T-helper 2 cell treated with Interferon-gamma antibody and Interleukin-4, amounts not matched to agents 5 μg/mL and 100 μg/mL, for 36 hours (primary cell): ENCODE results near the gene KISS1.

Experiments used
- DNase-seq: peaks from one replicate; pipeline ENCODE4 v3.0.0; 2021; ENCODE audit warnings: low spot score
- H3K27ac Mint-ChIP-seq: one replicate; pipeline ENCODE4 v1.8.0; 2021; ENCODE audit warnings: mild to moderate bottlenecking, mixed read lengths
- H3K27me3 Mint-ChIP-seq: one replicate; pipeline ENCODE4 v1.8.0; 2021; ENCODE audit warnings: low read depth, mixed read lengths
- H3K36me3 Mint-ChIP-seq: one replicate; pipeline ENCODE4 v1.8.0; 2021; ENCODE audit warnings: low read depth, mixed read lengths
- H3K4me1 Mint-ChIP-seq: one replicate; pipeline ENCODE4 v1.8.0; 2021; ENCODE audit warnings: low read depth, mixed read lengths
- H3K4me3 Mint-ChIP-seq: one replicate; pipeline ENCODE4 v1.8.0; 2022; ENCODE audit warnings: mild to moderate bottlenecking, moderate library complexity, mixed read lengths
- H3K9me3 Mint-ChIP-seq: one replicate; pipeline ENCODE4 v1.8.0; 2021; ENCODE audit warnings: mixed read lengths

Gene KISS1

DNA sequence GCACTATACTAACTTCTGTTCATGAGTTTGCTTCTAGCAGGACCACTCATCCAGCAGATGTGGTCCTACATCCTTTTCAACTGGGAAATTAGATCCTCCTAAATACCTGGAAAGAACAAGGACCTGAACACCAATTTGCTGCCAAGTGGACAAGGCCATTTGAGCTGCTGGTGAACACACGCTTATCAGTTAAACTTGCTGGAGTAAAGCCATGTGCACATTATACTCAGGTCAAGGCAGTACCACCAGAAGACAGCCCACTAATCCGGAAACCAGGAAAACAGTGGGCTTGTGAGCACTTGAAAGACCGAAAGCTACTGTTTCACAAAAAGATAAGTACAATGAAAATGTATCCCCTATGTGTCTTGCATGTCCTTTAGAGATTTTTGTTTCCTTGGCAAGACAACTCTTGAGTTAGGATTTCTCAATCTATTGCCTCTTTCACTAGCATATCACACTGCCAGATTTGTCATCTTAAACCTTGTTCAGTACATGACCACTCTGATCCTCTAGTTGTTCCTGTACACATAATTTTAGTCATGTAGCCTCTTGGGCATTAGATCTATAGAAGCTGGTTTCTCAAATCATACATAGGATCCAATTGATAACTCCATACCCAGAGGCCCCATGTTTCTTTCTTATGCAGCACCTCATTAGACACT, 25.7 kb downstream of the KISS1 start:
- Mint-ChIP-seq H3K27me3 (no peaks in the 10 kb centered on the region), H3K4me3 (no peak overlapping the region), H3K4me1 (no peaks in the 10 kb centered on the region), H3K27ac (no peak overlapping the region), H3K9me3 (peaks cover 50% of the 10 kb centered on the region), H3K36me3 (no peaks in the 10 kb centered on the region)
- DNase-seq = no peak

DNA sequence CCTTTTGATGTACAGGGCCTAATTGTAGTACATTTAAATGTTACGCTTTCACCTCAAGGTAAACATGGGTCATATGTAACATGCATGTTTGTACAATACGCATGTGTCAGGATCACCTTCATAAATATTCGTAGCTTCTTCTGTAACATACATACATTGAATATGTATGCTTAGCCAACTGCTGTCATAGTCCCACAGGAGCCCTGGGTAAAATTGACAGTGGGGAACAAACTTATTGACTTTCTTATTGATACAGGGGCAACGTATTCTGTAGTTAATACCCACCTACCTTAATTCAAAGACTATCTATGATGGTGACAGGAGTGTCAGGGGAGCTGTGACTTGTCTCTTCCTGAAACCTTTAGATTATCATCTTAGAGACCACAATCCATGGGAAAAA, 26.4 kb downstream of the KISS1 start:
- H3K4me3 Mint-ChIP-seq = no peak overlapping the region
- H3K27ac Mint-ChIP-seq = no peak overlapping the region
- H3K27me3 Mint-ChIP-seq = no peaks in the 10 kb centered on the region
- H3K4me1 Mint-ChIP-seq = no peaks in the 10 kb centered on the region
- DNase-seq = no peak
- H3K9me3 Mint-ChIP-seq = peaks cover 50% of the 10 kb centered on the region
- H3K36me3 Mint-ChIP-seq = no peaks in the 10 kb centered on the region

DNA sequence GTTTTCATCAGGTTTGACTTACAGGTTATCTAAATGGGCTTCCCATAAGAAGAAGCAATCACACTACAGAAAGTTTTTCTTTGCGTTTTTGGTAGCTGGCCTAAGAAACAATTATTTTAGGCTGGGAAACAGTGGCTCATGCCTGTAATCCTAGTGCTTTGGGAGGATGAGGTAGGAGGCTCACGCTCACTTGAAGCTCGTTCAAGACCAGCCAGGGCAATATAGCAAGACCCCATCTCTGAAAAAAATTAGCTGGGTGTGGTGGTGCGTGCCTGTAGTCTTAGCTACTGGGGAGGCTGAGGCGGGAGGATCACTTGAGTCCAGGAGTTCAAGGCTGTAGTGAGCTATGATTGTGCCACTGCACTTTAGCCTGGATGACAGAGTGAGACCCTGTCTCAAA, 28.6 kb downstream of the KISS1 start:
- H3K4me3 Mint-ChIP-seq = no peak overlapping the region
- H3K27ac Mint-ChIP-seq = no peak overlapping the region
- no peaks in the 10 kb centered on the region for H3K4me1 Mint-ChIP-seq
- H3K27me3 Mint-ChIP-seq = no peaks in the 10 kb centered on the region
- no peaks in the 10 kb centered on the region for H3K36me3 Mint-ChIP-seq
- no peak for DNase-seq
- peaks cover 46% of the 10 kb centered on the region for H3K9me3 Mint-ChIP-seq

DNA sequence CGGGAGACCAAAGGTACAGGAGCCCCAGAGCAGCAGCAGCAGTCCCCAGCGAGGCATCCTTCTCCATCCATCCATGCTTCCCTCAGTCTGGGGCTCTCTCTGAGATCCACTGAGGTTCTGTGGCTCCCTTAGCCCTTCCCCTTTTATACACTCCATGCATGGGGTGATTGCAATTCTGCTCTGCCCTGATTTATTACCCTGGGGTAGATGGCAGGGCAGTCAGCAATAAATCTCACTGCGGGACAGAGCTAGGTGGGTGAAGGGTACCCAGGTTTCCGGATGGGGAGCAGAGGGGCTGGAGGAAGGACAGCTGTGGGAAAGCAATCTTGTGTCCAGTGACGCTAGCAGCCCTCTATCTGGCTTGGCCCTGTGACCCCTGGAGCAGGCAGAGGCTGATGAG, 30.1 kb downstream of the KISS1 start, which contains the start of gene REN:
TSS of gene REN (minus strand) at position 119 of the 400 bp plus-strand sequence. CDS start at position 75, 44 bp downstream.
- H3K9me3 Mint-ChIP-seq = peaks cover 34% of the 10 kb centered on the region
- H3K27ac Mint-ChIP-seq = no peak within 1 kb of the TSS
- H3K27me3 Mint-ChIP-seq = peaks cover 2% of the 10 kb centered on the region
- no peak for DNase-seq
- no peaks in the 10 kb centered on the region for H3K36me3 Mint-ChIP-seq
- H3K4me3 Mint-ChIP-seq = no peak within 1 kb of the TSS
- no peaks in the 10 kb centered on the region for H3K4me1 Mint-ChIP-seq

DNA sequence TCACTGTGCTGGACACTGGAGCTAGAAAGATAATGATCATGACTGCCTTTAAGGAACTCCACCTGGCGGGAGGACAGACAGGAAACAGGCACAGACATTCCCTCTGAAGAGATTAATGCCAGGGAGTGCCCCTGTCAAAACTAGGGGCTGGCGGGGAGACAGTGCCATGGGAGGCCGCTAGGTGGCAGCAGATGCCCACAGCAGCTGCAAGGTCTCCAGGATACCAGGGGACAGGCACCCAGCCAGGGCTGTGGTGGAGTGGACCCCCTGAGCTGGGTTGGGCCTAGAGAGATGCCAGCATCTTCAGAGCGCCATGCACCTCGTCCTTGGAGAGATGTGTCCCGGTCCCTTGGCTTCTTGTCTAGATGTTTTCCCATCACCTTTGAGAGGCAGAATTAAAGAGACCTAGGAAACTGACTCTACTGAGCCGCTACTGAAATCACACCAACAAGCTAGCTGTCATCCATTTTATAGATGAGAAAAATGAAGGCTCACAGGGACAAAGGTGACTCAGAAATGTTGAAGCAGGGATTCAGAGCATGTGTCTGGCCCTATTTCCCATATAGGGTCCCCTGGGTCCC, 33.7 kb downstream of the KISS1 start:
- peak; percentile 64 for DNase-seq
- Mint-ChIP-seq H3K4me3 (no peak overlapping the region), H3K4me1 (no peaks in the 10 kb centered on the region), H3K27me3 (peaks cover 2% of the 10 kb centered on the region), H3K27ac (no peak overlapping the region), H3K36me3 (no peaks in the 10 kb centered on the region), H3K9me3 (peaks cover 6% of the 10 kb centered on the region)

DNA sequence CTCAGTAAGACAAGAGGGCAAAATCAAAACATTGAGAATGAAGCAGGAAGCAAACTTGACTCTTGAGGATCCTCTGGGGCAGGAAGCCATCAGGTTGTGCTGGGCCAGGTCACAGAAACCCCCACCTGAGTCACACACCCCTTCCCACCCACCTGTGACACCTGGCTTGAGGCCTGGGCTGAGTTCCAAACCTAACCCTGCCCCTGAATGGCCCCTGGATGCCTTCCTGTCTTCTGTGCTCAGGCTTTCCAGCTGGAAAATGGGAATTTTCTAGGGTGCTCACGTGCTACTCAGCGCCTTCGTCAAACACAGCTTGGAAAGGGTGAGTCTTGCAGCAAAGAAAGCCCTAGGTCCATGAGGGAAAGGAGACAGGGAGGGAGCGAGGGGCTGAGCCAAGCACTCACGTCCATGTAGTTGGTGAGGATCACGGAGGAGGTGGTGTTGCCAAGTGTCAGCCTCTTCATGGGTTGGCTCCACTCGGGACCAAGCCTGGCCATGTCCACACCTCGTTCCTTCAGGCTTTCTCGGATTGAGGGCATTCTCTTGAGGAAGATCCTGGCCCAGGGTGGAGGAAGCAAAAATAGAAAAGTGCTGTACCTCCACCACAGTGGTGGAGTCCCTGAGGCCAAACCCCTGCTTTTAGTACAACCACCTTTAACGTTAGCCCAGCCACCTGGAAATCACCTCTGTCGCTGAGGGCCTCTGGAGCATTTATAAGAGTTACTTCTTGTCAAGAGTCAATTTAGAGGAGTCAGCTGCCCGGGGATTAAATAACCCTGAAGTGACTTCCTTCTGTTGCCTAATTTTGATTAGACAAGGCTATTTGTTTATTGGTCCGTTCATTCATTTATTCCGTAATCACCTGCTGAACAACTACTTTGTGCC, 34.4 kb downstream of the KISS1 start:
- H3K27me3 Mint-ChIP-seq = peaks cover 2% of the 10 kb centered on the region
- no peaks in the 10 kb centered on the region for H3K36me3 Mint-ChIP-seq
- no peak for DNase-seq
- no peak overlapping the region for H3K4me3 Mint-ChIP-seq
- no peaks in the 10 kb centered on the region for H3K4me1 Mint-ChIP-seq
- H3K9me3 Mint-ChIP-seq = no peaks in the 10 kb centered on the region
- no peak overlapping the region for H3K27ac Mint-ChIP-seq

DNA sequence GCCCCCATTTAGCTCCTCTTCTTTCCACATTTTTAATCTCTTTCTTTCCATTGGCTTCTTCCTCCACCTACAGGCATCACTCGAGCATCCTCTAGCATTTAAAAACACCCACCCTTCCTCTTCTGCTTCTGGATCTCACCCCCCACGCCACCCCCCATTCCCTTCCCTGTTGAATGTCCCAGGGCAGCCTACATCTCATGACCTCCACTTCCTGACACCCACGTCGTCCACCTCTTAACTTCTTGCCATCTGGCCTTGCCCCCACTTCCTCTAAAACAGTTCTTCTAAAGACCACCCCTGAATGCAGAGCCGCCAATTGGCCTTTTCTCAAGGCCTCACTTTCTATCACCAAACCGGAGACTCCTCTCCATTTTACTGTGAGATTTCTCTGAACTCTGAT, 38.3 kb downstream of the KISS1 start:
- no peaks in the 10 kb centered on the region for H3K4me1 Mint-ChIP-seq
- no peaks in the 10 kb centered on the region for H3K9me3 Mint-ChIP-seq
- H3K27ac Mint-ChIP-seq = no peak overlapping the region
- H3K4me3 Mint-ChIP-seq = no peak overlapping the region
- H3K27me3 Mint-ChIP-seq = peaks cover 15% of the 10 kb centered on the region
- no peak for DNase-seq
- no peaks in the 10 kb centered on the region for H3K36me3 Mint-ChIP-seq

DNA sequence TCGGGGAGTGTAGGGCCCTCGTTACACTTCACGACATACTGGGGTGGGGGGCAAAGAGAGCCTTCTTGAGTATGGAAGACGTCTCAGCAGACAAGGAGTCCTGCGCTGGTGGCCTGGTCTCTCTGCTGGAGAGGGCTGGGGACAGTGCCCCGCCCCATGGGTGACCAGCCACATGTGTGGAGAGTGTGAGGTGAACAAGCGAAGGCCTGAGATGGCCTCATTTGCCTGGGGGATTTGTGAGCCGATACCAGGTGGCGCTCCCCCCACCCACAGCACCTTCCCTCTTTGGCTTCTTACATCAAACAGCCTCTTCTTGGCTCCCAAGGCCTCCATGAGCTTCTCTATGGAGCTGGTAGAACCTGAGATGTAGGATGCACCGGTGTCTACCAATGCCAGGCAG, 40.4 kb downstream of the KISS1 start:
- Mint-ChIP-seq H3K4me3 (no peak overlapping the region), H3K27ac (no peak overlapping the region)
- no peak for DNase-seq

DNA sequence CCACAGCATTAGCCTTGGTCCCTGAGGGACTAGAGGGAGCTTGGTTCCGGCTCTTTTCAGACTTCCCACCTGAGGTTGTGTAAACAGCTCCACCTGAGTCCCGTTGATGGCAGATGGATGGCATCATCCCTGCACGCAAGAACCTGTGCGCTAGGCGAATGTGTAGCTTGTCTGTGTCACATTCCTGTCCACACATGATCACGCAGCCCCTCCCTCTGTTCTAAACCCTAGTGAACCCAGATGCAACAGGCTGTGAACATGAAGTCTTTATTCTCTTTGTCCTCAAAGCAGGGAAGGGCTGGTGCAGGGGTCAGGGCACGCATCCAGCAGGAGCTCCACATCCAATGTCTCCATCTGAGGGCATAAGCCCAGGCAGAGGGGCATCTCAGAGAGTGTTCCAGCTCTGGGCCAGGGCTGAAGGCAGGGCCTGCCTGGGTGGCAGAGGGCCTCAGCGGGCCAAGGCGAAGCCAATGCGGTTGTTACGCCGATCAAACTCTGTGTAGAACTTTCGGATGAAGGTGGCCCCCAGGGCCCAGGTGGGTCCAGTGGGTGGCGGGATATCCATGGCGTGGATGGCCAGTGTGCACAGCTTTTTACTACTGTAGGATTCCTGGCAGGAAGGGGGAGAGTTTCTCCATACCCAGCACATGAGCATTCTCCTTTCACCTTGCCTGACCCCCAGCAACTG, 41.6 kb downstream of the KISS1 start:
- no peaks in the 10 kb centered on the region for H3K9me3 Mint-ChIP-seq
- no peak overlapping the region for H3K27ac Mint-ChIP-seq
- H3K27me3 Mint-ChIP-seq = peaks cover 32% of the 10 kb centered on the region
- no peak for DNase-seq
- no peak overlapping the region for H3K4me3 Mint-ChIP-seq
- H3K36me3 Mint-ChIP-seq = no peaks in the 10 kb centered on the region
- no peaks in the 10 kb centered on the region for H3K4me1 Mint-ChIP-seq

More for the DNA sequence above, 40.4 kb downstream of the KISS1 start:
- no peaks in the 10 kb centered on the region for H3K4me1 Mint-ChIP-seq
- H3K36me3 Mint-ChIP-seq = no peaks in the 10 kb centered on the region
- no peaks in the 10 kb centered on the region for H3K9me3 Mint-ChIP-seq
- H3K27me3 Mint-ChIP-seq = peaks cover 22% of the 10 kb centered on the region

DNA sequence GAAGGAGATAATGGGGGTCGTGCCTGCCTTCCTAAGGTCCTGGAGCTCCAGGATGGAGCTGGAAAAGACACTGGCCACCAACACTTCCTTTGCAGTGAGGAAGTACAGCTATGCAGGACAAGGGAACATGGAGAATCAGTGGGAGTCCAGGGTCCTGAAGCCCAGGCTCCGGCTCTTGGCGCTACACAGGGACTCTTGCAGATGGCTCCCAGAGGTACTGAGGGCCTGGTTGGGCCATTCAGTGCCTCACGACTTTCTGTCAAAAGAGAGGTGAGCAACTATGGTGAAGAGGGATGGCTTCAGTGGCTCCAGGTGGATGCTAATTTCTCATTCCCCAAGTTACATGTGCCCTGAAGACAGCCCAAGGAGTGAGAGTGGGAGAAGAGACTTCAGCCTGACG, 42.6 kb downstream of the KISS1 start:
- peaks cover 36% of the 10 kb centered on the region for H3K27me3 Mint-ChIP-seq
- H3K4me1 Mint-ChIP-seq = no peaks in the 10 kb centered on the region
- no peaks in the 10 kb centered on the region for H3K9me3 Mint-ChIP-seq
- H3K4me3 Mint-ChIP-seq = no peak overlapping the region
- no peak overlapping the region for H3K27ac Mint-ChIP-seq
- H3K36me3 Mint-ChIP-seq = no peaks in the 10 kb centered on the region
- no peak for DNase-seq

DNA sequence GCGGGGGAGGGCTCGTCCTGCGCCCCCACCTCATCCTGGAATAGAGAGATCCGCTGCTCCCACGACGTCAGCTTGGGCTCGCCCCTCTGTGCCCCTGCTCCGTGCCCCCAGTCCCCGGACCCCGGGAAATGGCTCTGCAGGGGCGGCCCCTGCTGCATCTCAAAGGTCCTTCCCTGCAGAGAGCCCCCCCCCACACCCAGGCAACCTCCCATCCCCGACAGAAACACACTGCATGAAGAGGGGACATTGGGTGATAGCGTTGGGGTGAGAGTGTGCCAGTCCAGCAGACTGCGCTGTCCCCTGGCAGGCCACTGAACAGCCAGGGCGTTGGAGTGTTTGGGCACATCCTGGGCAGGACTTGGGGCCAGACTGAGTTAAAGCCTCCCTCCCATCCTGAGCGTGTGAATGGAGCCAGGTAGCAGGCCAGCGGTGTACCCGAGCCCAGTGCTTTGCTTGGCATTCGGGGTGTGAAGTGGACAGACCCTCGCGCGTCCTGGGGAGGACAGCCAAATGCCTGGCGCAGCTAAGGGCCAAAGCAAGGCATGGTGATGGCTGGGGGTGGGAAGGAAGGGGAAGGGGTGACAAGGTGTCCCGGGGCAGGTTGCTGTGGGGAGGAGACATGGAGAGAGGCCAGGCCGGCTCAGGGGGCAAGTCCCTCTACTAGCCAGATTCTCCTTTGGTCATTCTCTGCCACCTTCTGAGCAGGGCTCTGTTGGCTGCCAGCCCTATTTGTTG, 43.8 kb downstream of the KISS1 start:
- H3K4me1 Mint-ChIP-seq = no peaks in the 10 kb centered on the region
- H3K9me3 Mint-ChIP-seq = no peaks in the 10 kb centered on the region
- no peaks in the 10 kb centered on the region for H3K36me3 Mint-ChIP-seq
- no peak overlapping the region for H3K27ac Mint-ChIP-seq
- H3K4me3 Mint-ChIP-seq = peak overlapping the region; percentile 56
- peaks cover 36% of the 10 kb centered on the region for H3K27me3 Mint-ChIP-seq
- no peak for DNase-seq

DNA sequence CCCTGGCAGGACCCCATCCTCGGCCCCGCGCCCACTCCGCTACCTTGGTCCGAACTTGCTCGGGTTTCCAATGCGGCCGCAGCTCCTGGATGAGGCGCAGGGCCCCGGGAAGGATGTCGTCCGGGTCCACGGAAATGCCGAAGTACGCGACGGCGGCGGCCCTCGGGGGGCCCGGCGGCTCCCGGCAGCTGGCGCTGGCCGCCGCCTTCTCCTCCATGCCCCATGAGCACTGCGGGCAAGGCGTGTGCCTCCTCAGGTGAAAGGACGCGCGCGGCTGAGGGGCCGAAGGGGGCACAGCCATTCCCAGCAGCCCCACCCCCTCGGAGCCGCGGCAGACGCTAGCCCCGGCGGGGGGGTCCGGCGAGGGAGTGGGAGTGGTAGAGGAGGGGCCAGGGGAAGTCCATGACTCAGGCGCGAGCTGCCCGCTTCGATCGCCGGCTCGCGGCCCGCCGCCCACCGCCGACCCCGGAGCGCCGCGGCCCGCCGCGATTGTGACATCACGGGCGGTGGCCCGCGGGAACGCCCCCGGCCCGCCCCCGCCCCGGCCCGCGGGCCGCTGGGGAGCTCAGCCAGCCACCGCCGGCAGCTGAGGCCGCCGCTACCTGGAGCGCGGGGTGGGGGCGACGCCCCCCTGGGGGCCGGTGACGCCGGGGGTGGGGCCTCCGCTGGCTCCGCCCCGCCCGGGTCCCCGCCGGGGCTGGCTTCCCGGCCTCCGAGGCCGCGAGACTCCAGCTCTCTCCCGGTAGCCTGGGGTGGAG, 44.6 kb downstream of the KISS1 start, which contains the start of gene ETNK2:
TSS of gene ETNK2 (minus strand) at position 493 of the 758 bp plus-strand sequence. CDS start at position 301, 192 bp downstream.
- no peaks in the 10 kb centered on the region for H3K36me3 Mint-ChIP-seq
- H3K4me1 Mint-ChIP-seq = no peaks in the 10 kb centered on the region
- peak within 1 kb of the TSS; percentile 62 for H3K4me3 Mint-ChIP-seq
- H3K27ac Mint-ChIP-seq = no peak within 1 kb of the TSS
- H3K9me3 Mint-ChIP-seq = no peaks in the 10 kb centered on the region
- peak; percentile 50 for DNase-seq
- peaks cover 36% of the 10 kb centered on the region for H3K27me3 Mint-ChIP-seq
